Measurements from ENCODE around the gene BEND7. TPM values are rescaled to one million over a fixed set of nuclear protein-coding genes. Genes with fewer than 3 reads are reported as not detected.

The BEND7 gene
- 7.5 to 10.1 TPM (median 8.7 TPM) in 5 replicates for total RNA-seq (2022; extraction: Qiagen RNA extraction)

GRCh38 chr10:13528875-13529713, at the start of gene BEND7:
Gene BEND7, minus strand, starts transcription at chr10:13529014. Its CDS starts 481 bp downstream, at chr10:13528533.

Other genes with a start within 250 kb of the BEND7 start
- gene PHYH, start 228.9 kb downstream of the BEND7 start, total RNA-seq (2022; extraction: Qiagen RNA extraction) = 29.7 to 33.5 TPM (median 30.2 TPM) in 5 replicates
- gene SEPHS1, start 180.7 kb downstream of the BEND7 start, total RNA-seq (2022; extraction: Qiagen RNA extraction) = 62.4 to 69.8 TPM (median 63.7 TPM) in 5 replicates
- gene PRPF18, start 58.0 kb upstream of the BEND7 start, total RNA-seq (2022; extraction: Qiagen RNA extraction) = 19.5 to 24.3 TPM (median 20.6 TPM) in 5 replicates